DOHH2 (cell line): ENCODE measurements around the gene GRID1.

Experiments
- H3F3A ChIP-seq: fragments of 200-600 bp; sonication (generic), shearing (Covaris generic); 2 replicates; pipeline ENCODE4 v1.6.0; 2016; ENCODE audit warnings: antibody characterized with exemption, mild to moderate bottlenecking; ENCODE audit not compliant: control insufficient read depth, insufficient read depth
- H3K27ac ChIP-seq: fragments of 200-600 bp; sonication (generic); 2 replicates; pipeline ENCODE4 v1.5.1; 2014; ENCODE audit warnings: low read depth, mild to moderate bottlenecking, low read length, moderate library complexity
- H3K27me3 ChIP-seq: fragments of 200-600 bp; sonication (generic); 2 replicates; pipeline ENCODE4 v1.6.1; 2014; ENCODE audit warnings: mild to moderate bottlenecking, low read length, mixed read lengths; ENCODE audit not compliant: control insufficient read depth
- H3K36me3 ChIP-seq: fragments of 200-600 bp; sonication (generic); 2 replicates; pipeline ENCODE4 v1.6.1; 2014; ENCODE audit warnings: mild to moderate bottlenecking, low read length, moderate library complexity, mixed read lengths; ENCODE audit not compliant: control insufficient read depth
- H3K4me1 ChIP-seq: fragments of 200-600 bp; sonication (generic); 2 replicates; pipeline ENCODE4 v1.6.1; 2014; ENCODE audit warnings: mild to moderate bottlenecking, low read length, mixed read lengths; ENCODE audit not compliant: control insufficient read depth
- H3K4me2 ChIP-seq: fragments of 200-600 bp; sonication (generic); 2 replicates; pipeline ENCODE4 v1.6.0; 2014; ENCODE audit warnings: mild to moderate bottlenecking, low read length, moderate library complexity
- H3K4me3 ChIP-seq: fragments of 200-600 bp; sonication (generic); 2 replicates; pipeline ENCODE4 v1.5.1; 2014; ENCODE audit warnings: mild to moderate bottlenecking, low read length, mixed read lengths
- H3K79me2 ChIP-seq: fragments of 200-600 bp; sonication (generic); 2 replicates; pipeline ENCODE4 v1.6.1; 2014; ENCODE audit warnings: mild to moderate bottlenecking, low read length, mixed read lengths; ENCODE audit not compliant: control insufficient read depth
- H3K9me2 ChIP-seq: fragments of 200-600 bp; sonication (generic); replicated peaks from 2 replicates; pipeline ENCODE4 v1.6.1; 2014; ENCODE audit warnings: mild to moderate bottlenecking, low read length, mixed read lengths; ENCODE audit not compliant: control insufficient read depth
- H3K9me3 ChIP-seq: fragments of 200-600 bp; sonication (generic); 2 replicates; pipeline ENCODE4 v1.6.1; 2014; ENCODE audit warnings: antibody characterized with exemption, low read length, mixed read lengths; ENCODE audit not compliant: control insufficient read depth, insufficient read depth
- H4K20me1 ChIP-seq: fragments of 200-600 bp; sonication (generic); 2 replicates; pipeline ENCODE4 v1.6.0; 2014; ENCODE audit warnings: low read depth, mild to moderate bottlenecking, antibody characterized with exemption, low read length, moderate library complexity; ENCODE audit not compliant: control insufficient read depth, insufficient read depth
- CTCF ChIP-seq: fragments of 200-600 bp; sonication (generic); IDR thresholded peaks from one replicate; pipeline ENCODE4 v1.5.1; 2014; ENCODE audit warnings: antibody characterized with exemption, mild to moderate bottlenecking, low read depth, low read length; ENCODE audit not compliant: poor library complexity, severe bottlenecking
- EZH2phosphoT487 ChIP-seq: fragments of 200-600 bp; sonication (generic); IDR thresholded peaks from 2 replicates; pipeline ENCODE4 v1.6.1; 2017; ENCODE audit warnings: borderline replicate concordance, mild to moderate bottlenecking, antibody characterized with exemption, low read length, moderate library complexity, mixed read lengths

The GRID1 gene

GRCh38 chr10:86229376-86229775 lies 137.2 kb downstream of the GRID1 start:
- Histone ChIP-seq H3K36me3 (no peaks in the 10 kb centered on the region), H3K4me2 (no peak overlapping the region), H4K20me1 (no peaks in the 10 kb centered on the region), H3K9me2 (no peaks in the 10 kb centered on the region), H3K27me3 (no peaks in the 10 kb centered on the region), H3K4me1 (no peaks in the 10 kb centered on the region), H3K27ac (no peak overlapping the region), H3F3A (no peaks in the 10 kb centered on the region), H3K79me2 (no peaks in the 10 kb centered on the region), H3K4me3 (no peak overlapping the region), H3K9me3 (no peaks in the 10 kb centered on the region)
- TF ChIP-seq CTCF (no peak), EZH2phosphoT487 (no peak)

- H3K4me3 ChIP-seq: no peak overlapping the region
Observed at GRCh38 chr10:86227501-86228258, 138.9 kb downstream of the GRID1 start.

GRCh38 chr10:86226781-86227201 lies 139.8 kb downstream of the GRID1 start:
- no peaks in the 10 kb centered on the region for H4K20me1 ChIP-seq
- H3K4me3 ChIP-seq: no peak overlapping the region
- H3K4me2 ChIP-seq: no peak overlapping the region
- no peaks in the 10 kb centered on the region for H3K36me3 ChIP-seq
- no peaks in the 10 kb centered on the region for H3K27me3 ChIP-seq
- H3K27ac ChIP-seq: no peak overlapping the region
- H3F3A ChIP-seq: no peaks in the 10 kb centered on the region
- no peaks in the 10 kb centered on the region for H3K79me2 ChIP-seq
- no peaks in the 10 kb centered on the region for H3K9me3 ChIP-seq
- H3K4me1 ChIP-seq: no peaks in the 10 kb centered on the region
- H3K9me2 ChIP-seq: no peaks in the 10 kb centered on the region
- TF ChIP-seq CTCF (no peak), EZH2phosphoT487 (no peak)

More at GRCh38 chr10:86227501-86228258, 138.9 kb downstream of the GRID1 start:
- H4K20me1 ChIP-seq: no peaks in the 10 kb centered on the region
- no peaks in the 10 kb centered on the region for H3F3A ChIP-seq
- no peaks in the 10 kb centered on the region for H3K79me2 ChIP-seq
- H3K27me3 ChIP-seq: no peaks in the 10 kb centered on the region
- TF ChIP-seq EZH2phosphoT487 (no peak), CTCF (no peak)
- no peak overlapping the region for H3K27ac ChIP-seq
- H3K9me2 ChIP-seq: no peaks in the 10 kb centered on the region
- H3K9me3 ChIP-seq: no peaks in the 10 kb centered on the region
- no peaks in the 10 kb centered on the region for H3K36me3 ChIP-seq
- no peak overlapping the region for H3K4me2 ChIP-seq
- no peaks in the 10 kb centered on the region for H3K4me1 ChIP-seq
